HFFc6 (cell line): Measurements from ENCODE around the gene DCN. TPM values are rescaled to one million over a fixed set of nuclear protein-coding genes. Genes with fewer than 3 reads are reported as not detected.

Source experiments
- DNase-seq: peaks from one replicate; pipeline ENCODE4 v3.0.0-alpha.2; 2018
- H3K27ac Mint-ChIP-seq: 2 replicates; pipeline ENCODE4 v1.8.0; 2020; ENCODE audit warnings: mild to moderate bottlenecking, mixed read lengths
- H3K27me3 Mint-ChIP-seq: 2 replicates; pipeline ENCODE4 v1.8.0; 2021; ENCODE audit warnings: mild to moderate bottlenecking, moderate library complexity, mixed read lengths; ENCODE audit not compliant: insufficient read depth
- H3K36me3 Mint-ChIP-seq: 2 replicates; pipeline ENCODE4 v1.8.0; 2021; ENCODE audit warnings: low read depth, mixed read lengths
- H3K4me1 Mint-ChIP-seq: 2 replicates; pipeline ENCODE4 v1.8.0; 2020; ENCODE audit warnings: low read depth, mixed read lengths
- H3K4me3 Mint-ChIP-seq: 2 replicates; pipeline ENCODE4 v1.8.0; 2020; ENCODE audit warnings: mild to moderate bottlenecking, moderate library complexity, mixed read lengths
- H3K9me3 Mint-ChIP-seq: 2 replicates; pipeline ENCODE4 v1.8.0; 2020; ENCODE audit warnings: mild to moderate bottlenecking, mixed read lengths
- total RNA-seq, 6 experiments: library from RNA; stranded (reverse); fragmentation: NEBNext Ultra II Directional; extraction: Animal tissue kit (Norgen Biotek cat#: 25700); gene quantifications; 2 replicates in 1 of 6; 3 replicates in 5 of 6; pipeline ENCODE4 v1.2.3, GENCODE V29; 2021
- TF ChIP-seq, protein P1 (sequence below): fragments of 200-600 bp; sonication (generic); IDR thresholded peaks from 2 replicates; pipeline ENCODE4 v1.5.0; 2021; ENCODE audit warnings: antibody characterized with exemption, mild to moderate bottlenecking

Gene DCN
- total RNA-seq, 6 experiments from 2014 or later: 20.4 to 58.8 (median 48.7) TPM

- Mint-ChIP-seq H3K9me3 (no peaks in the 10 kb centered on the region), H3K4me3 (no peak overlapping the region), H3K4me1 (peaks cover 52% of the 10 kb centered on the region), H3K27me3 (no peaks in the 10 kb centered on the region), H3K36me3 (peaks cover 7% of the 10 kb centered on the region; the same call in 1 of the 2 replicates), H3K27ac (no peak overlapping the region)
- DNase-seq: no peak
- TF ChIP-seq, protein P1, sequence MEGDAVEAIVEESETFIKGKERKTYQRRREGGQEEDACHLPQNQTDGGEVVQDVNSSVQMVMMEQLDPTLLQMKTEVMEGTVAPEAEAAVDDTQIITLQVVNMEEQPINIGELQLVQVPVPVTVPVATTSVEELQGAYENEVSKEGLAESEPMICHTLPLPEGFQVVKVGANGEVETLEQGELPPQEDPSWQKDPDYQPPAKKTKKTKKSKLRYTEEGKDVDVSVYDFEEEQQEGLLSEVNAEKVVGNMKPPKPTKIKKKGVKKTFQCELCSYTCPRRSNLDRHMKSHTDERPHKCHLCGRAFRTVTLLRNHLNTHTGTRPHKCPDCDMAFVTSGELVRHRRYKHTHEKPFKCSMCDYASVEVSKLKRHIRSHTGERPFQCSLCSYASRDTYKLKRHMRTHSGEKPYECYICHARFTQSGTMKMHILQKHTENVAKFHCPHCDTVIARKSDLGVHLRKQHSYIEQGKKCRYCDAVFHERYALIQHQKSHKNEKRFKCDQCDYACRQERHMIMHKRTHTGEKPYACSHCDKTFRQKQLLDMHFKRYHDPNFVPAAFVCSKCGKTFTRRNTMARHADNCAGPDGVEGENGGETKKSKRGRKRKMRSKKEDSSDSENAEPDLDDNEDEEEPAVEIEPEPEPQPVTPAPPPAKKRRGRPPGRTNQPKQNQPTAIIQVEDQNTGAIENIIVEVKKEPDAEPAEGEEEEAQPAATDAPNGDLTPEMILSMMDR: no peak
Measured at GRCh38 chr12:91106283-91106682, 76.3 kb downstream of the DCN start.

- H3K9me3 Mint-ChIP-seq: no peaks in the 10 kb centered on the region
- H3K4me1 Mint-ChIP-seq: peaks cover 52% of the 10 kb centered on the region
- no peak for DNase-seq
- TF ChIP-seq, protein P1: no peak
- H3K27ac Mint-ChIP-seq: no peak overlapping the region
- no peaks in the 10 kb centered on the region for H3K27me3 Mint-ChIP-seq
- no peak overlapping the region for H3K4me3 Mint-ChIP-seq
- H3K36me3 Mint-ChIP-seq: peaks cover 7% of the 10 kb centered on the region; the same call in 1 of the 2 replicates
Measured at GRCh38 chr12:91105807-91106206, 76.8 kb downstream of the DCN start.

GRCh38 chr12:91104812-91105466 lies 77.7 kb downstream of the DCN start:
- peaks cover 7% of the 10 kb centered on the region; the same call in 1 of the 2 replicates for H3K36me3 Mint-ChIP-seq
- H3K27ac Mint-ChIP-seq: no peak overlapping the region
- TF ChIP-seq, protein P1: no peak
- no peaks in the 10 kb centered on the region for H3K9me3 Mint-ChIP-seq
- no peak overlapping the region for H3K4me3 Mint-ChIP-seq
- DNase-seq: no peak
- H3K4me1 Mint-ChIP-seq: peaks cover 52% of the 10 kb centered on the region
- H3K27me3 Mint-ChIP-seq: no peaks in the 10 kb centered on the region

DNA sequence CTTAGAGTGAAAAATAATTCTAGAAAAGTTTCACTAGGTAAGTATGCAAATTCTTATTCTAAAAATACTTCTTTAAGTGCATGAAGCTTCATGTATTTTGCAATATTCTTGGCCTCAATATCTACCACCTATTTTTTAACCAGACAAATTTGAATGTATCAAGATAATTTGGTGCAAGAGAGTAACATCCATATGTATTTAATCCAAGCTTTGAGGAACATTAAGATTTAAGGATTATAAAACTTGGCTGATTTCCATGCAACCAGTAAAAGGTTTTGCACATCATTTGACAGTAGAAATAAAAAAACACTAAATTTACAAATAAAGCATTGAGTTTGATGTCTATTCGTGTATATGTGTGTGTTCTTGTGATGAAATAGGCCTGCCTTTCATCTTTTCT lies 79.0 kb downstream of the DCN start:
- no peak overlapping the region for H3K4me3 Mint-ChIP-seq
- H3K36me3 Mint-ChIP-seq: peaks cover 7% of the 10 kb centered on the region; the same call in 1 of the 2 replicates
- H3K27me3 Mint-ChIP-seq: no peaks in the 10 kb centered on the region
- no peaks in the 10 kb centered on the region for H3K9me3 Mint-ChIP-seq
- TF ChIP-seq, protein P1: no peak
- no peak for DNase-seq
- H3K27ac Mint-ChIP-seq: no peak overlapping the region
- peaks cover 54% of the 10 kb centered on the region for H3K4me1 Mint-ChIP-seq

GRCh38 chr12:91103101-91103500 lies 79.5 kb downstream of the DCN start:
- peaks cover 54% of the 10 kb centered on the region for H3K4me1 Mint-ChIP-seq
- no peaks in the 10 kb centered on the region for H3K9me3 Mint-ChIP-seq
- TF ChIP-seq, protein P1: no peak

More at GRCh38 chr12:91103101-91103500, 79.5 kb downstream of the DCN start:
- Mint-ChIP-seq H3K27ac (no peak overlapping the region), H3K36me3 (peaks cover 7% of the 10 kb centered on the region; the same call in 1 of the 2 replicates), H3K27me3 (no peaks in the 10 kb centered on the region), H3K4me3 (no peak overlapping the region)
- DNase-seq: no peak
